Psoas muscle (tissue), 8 donors: ENCODE results near the gene FBXL16. TPM values are rescaled to one million over a fixed set of nuclear protein-coding genes. Genes with fewer than 3 reads are reported as not detected.

ENCODE experiments used
- ATAC-seq, 4 donors: fragments of 200-7000 bp; cut with Tn5 transposase; one replicate each; pipeline ENCODE4 v1.9.1; 2020; ENCODE audit warnings: moderate library complexity in 3 of 4, mild to moderate bottlenecking in 2 of 4
- DNase-seq, 2 donors: peaks; one replicate each; pipeline ENCODE4 v3.0.0-alpha.2; 2020
- H3K27ac ChIP-seq: fragments of 200-600 bp; one replicate; pipeline ENCODE4 v1.8.0; 2022
- H3K27me3 ChIP-seq, 3 donors: fragments of 200-600 bp in 1 of 3; one replicate each; pipeline versions ENCODE4 v1.6.1 to v1.8.0; 2013 to 2022; ENCODE audit warnings: low read length in 2 of 3, mild to moderate bottlenecking in 2 of 3, moderate library complexity in 1 of 3; ENCODE audit not compliant: insufficient read depth in 3 of 3
- H3K36me3 ChIP-seq, 2 donors: fragments of 200-600 bp in 1 of 2; one replicate each; pipeline versions ENCODE4 v1.6.1 to v1.8.0; 2013 to 2022; ENCODE audit warnings: low read depth in 1 of 2, mild to moderate bottlenecking in 1 of 2, moderate library complexity in 1 of 2; ENCODE audit not compliant: insufficient read depth in 1 of 2
- H3K4me1 ChIP-seq: fragments of 200-600 bp; one replicate; pipeline ENCODE4 v1.8.0; 2022
- H3K4me3 ChIP-seq: fragments of 200-600 bp; one replicate; pipeline ENCODE4 v1.8.0; 2022; ENCODE audit warnings: mild to moderate bottlenecking
- H3K9me3 ChIP-seq: fragments of 200-600 bp; one replicate; pipeline ENCODE4 v1.8.0; 2022
- WGBS, 3 donors: extraction: QIAGEN DNeasy Blood & Tissue Kit; methylation state at CpG; one replicate each; pipeline versions ENCODE4 v1.1.6 to v1.1.7; 2013; 5-methylcytosine and 5-hydroxymethylcytosine counted together
- intact Hi-C, 2 donors: fragments of 100-400 bp; cut with DNase I; formaldehyde crosslinking; loops; one replicate each; pipeline versions ENCODE4 v1.11.0 to v1.14.2; 2022
- polyA plus RNA-seq, 3 donors: library from polyadenylated mRNA; stranded (reverse); fragments of 200-250 nt; gene quantifications; one replicate each; pipeline ENCODE4 v1.2.3, GENCODE V29; 2013
- total RNA-seq, 4 donors: library from RNA; stranded (reverse); fragmentation: NEBNext Ultra II Directional in 2 of 4; extraction: Animal tissue kit (Norgen Biotek cat#: 25700) in 2 of 4; gene quantifications; one replicate each; pipeline versions ENCODE4 v1.2.1 to v1.2.4, GENCODE V29; 2021 to 2023
- TF ChIP-seq, protein P1 (sequence below): fragments of 200-600 bp; IDR thresholded peaks from one replicate; pipeline ENCODE4 v1.8.0; 2022; ENCODE audit warnings: antibody characterized with exemption
- donor health status: healthy with polysubstance abuse.
- donor health status: DM: no; HTN: no; CAD: no; lungs with moderate emphysema.
- donor health status: Bipolar disorder and iron deficiency.
- donor health status: healthy.
- donor health status: DM: yes; HTN: yes; CAD: no.
- donor health status: DM: no; HTN: no; CAD: no.
- donor health status: DM: no; HTN: no; CAD: no.
- donor health status: DM: yes; HTN: yes; CAD: no.

The FBXL16 gene
- total and polyA plus RNA-seq, 7 donors, result 0.04 to 0.16 (median 0.08) TPM; not detected in 2

DNA sequence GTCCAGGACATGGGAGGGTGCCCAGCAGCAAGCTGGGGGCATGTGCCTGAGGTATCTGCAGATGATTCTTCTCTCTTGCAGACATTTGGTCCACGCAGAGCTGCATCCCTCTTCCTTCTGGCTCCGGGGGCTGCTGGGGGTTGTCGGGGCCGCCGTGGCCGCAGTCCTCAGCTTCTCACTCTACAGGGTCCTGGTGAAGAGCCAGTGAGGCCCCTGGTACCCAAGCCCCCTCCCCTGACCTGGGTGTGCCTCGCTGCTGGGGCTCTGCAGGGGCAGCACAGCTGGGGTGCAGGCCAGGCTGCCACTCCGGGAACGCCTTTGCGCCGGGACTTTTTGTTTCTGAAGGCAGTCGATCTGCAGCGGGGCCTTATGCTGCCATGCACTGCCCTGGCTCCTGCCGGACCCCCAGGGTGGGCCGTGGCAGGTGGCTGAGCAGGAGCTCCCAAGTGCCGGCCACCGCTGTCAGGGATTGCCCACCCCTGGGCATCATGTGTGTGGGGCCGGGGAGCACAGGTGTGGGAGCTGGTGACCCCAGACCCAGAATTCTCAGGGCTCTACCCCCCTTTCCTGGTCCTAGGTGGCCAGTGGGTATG, 32.1 kb downstream of the FBXL16 start:
- H3K9me3 ChIP-seq, result no peaks in the 10 kb centered on the region
- H3K27ac ChIP-seq, result no peak overlapping the region
- TF ChIP-seq, protein P1, sequence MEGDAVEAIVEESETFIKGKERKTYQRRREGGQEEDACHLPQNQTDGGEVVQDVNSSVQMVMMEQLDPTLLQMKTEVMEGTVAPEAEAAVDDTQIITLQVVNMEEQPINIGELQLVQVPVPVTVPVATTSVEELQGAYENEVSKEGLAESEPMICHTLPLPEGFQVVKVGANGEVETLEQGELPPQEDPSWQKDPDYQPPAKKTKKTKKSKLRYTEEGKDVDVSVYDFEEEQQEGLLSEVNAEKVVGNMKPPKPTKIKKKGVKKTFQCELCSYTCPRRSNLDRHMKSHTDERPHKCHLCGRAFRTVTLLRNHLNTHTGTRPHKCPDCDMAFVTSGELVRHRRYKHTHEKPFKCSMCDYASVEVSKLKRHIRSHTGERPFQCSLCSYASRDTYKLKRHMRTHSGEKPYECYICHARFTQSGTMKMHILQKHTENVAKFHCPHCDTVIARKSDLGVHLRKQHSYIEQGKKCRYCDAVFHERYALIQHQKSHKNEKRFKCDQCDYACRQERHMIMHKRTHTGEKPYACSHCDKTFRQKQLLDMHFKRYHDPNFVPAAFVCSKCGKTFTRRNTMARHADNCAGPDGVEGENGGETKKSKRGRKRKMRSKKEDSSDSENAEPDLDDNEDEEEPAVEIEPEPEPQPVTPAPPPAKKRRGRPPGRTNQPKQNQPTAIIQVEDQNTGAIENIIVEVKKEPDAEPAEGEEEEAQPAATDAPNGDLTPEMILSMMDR, result no peak
- H3K27me3 ChIP-seq, result no peaks in the 10 kb centered on the region
- intact Hi-C loops, result no loop called here
- no peak overlapping the region for H3K4me3 ChIP-seq
- WGBS, 3 donors, result 88 to 92% (median 88%) methylated on average over 17 to 18 of the region's 18 CpGs
- DNase-seq, result no peak
- peaks cover 16% of the 10 kb centered on the region for H3K4me1 ChIP-seq
- peaks cover 4 to 46% of the 10 kb centered on the region in 2 donors for H3K36me3 ChIP-seq
- no peak for ATAC-seq

DNA sequence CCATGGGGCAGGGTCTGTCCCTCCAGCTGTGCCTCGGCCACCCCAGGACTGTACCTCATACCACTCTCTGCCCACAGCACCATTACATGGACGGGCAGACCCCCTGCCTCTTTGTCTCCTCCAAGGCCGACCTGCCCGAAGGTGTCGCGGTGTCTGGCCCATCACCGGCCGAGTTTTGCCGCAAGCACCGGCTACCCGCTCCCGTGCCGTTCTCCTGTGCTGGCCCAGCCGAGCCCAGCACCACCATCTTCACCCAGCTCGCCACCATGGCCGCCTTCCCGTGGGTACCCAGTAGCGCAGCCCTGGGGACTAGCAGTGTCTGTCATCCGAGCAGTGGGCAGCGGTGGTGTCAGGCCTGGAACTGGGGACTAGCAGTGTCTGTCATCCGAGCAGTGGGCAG, 32.8 kb downstream of the FBXL16 start:
- H3K36me3 ChIP-seq, result peaks cover 4 to 46% of the 10 kb centered on the region in 2 donors
- intact Hi-C loops, result no loop called here

DNA sequence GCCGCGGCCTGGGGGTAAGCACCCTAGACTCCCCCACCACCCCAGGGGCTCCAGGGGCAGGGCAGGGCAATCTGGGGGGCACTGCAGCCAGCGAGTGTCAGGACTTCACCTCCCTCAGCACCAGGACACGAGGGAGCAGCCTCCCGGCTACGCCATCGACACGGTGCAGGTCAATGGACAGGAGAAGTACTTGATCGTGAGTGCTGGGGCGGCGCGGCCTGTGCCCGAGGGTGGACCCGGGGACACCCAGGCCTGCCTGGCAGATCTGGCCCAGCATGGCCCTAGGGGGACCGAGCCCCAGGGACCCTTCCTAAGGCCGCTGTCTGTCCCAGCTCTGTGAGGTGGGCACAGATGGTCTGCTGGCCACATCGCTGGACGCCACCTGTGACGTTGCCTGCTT, 33.2 kb downstream of the FBXL16 start:
- DNase-seq, result no peak
- ATAC-seq, result no peak
- Histone ChIP-seq H3K4me1 (peaks cover 18% of the 10 kb centered on the region), H3K27ac (no peak overlapping the region), H3K9me3 (no peaks in the 10 kb centered on the region), H3K36me3 (peaks cover 4 to 46% of the 10 kb centered on the region in 2 donors), H3K27me3 (no peaks in the 10 kb centered on the region), H3K4me3 (no peak overlapping the region)
- TF ChIP-seq, protein P1, result no peak
- WGBS, 3 donors, result 89 to 91% (median 91%) methylated on average over 14 to 19 of the region's 19 CpGs
- intact Hi-C loops, result no loop called here

More for the DNA sequence above, 32.8 kb downstream of the FBXL16 start:
- Histone ChIP-seq H3K4me1 (peaks cover 16% of the 10 kb centered on the region), H3K4me3 (no peak overlapping the region), H3K9me3 (no peaks in the 10 kb centered on the region), H3K27ac (no peak overlapping the region), H3K27me3 (no peaks in the 10 kb centered on the region)
- 88 to 90% (median 90%) methylated on average over 21 of the region's 21 CpGs for whole genome bisulfite sequencing, 3 donors
- ATAC-seq, result no peak
- TF ChIP-seq, protein P1, result no peak
- no peak for DNase-seq

DNA sequence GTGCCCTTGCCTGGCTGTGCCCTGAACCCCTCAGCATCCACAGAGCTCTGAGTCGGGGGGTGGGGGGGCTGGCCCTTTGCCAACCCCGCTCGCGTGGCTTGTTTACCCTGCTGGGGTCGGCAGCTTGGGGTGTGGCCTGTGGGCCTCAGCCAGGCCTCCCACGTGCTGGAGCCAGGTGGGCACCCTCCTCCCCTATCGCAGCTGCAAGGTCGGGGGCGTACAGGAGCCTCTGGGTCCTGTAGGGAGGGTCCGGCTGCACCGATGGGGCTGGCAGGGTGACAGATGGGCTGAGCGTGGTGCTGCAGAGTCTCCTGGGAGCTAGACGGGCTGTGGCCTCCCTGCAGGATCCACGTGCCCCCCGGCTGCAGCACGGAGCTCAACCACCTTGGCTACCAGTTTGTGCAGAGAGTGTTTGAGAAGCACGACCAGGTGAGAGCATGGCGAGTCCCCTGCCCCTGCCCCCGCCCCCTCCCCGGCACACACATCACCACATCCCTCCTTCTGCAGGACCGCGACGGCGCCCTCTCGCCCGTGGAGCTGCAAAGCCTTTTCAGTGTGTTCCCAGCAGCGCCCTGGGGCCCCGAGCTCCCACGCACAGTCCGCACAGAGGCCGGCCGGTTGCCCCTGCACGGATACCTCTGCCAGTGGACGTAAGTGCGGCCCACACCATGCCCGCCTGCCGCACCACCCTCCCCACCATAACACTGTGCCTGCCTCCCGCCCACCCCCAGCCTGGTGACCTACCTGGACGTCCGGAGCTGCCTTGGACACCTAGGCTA, 34.1 kb downstream of the FBXL16 start:
- 79 to 84% (median 83%) methylated on average over 38 to 40 of the region's 40 CpGs for WGBS, 3 donors
- intact Hi-C loops, result no loop called here
- peaks cover 21% of the 10 kb centered on the region for H3K4me1 ChIP-seq
- DNase-seq, result no peak
- ATAC-seq, result no peak
- peaks cover 4 to 46% of the 10 kb centered on the region in 2 donors for H3K36me3 ChIP-seq
- H3K4me3 ChIP-seq, result no peak overlapping the region
- H3K27me3 ChIP-seq, result no peaks in the 10 kb centered on the region
- no peaks in the 10 kb centered on the region for H3K9me3 ChIP-seq
- no peak overlapping the region for H3K27ac ChIP-seq
- TF ChIP-seq, protein P1, result no peak
